Measurements from ENCODE around the gene MANSC4. TPM values are rescaled to one million over a fixed set of nuclear protein-coding genes. Genes with fewer than 3 reads are reported as not detected.
"Not testable (repeated sequence)": the region's sequence is repeated elsewhere in the genome, so short reads cannot be mapped to it uniquely, and the experiment has no call there.

The MANSC4 gene
- total RNA-seq, 1 donor: not detected

DNA sequence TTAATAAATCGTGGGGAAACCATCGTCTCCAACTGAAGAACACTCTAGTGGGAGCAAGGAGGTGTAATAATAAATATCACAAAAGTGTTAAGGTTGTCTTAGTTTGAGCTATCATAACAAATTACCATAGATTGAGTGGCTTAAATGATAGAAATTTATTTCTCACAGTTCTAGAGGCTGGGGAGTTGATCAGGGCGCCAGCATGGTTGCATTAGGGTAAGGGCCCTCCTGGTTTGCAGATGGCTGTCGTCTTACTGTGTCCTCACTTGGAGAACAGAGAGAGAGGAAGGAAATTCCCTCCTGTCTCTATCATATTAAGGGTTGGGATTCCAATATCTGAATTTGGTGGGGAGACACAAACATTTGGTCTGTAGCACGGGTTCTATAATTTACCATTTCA, 36.4 kb downstream of the MANSC4 start:
- H3K27ac ChIP-seq (ENCODE audit: low read depth, low read length): no peak overlapping the region
- H3K4me1 ChIP-seq (ENCODE audit: insufficient read depth, low read length): peaks cover 11% of the 10 kb centered on the region
- H2AFZ ChIP-seq (ENCODE audit: low read length): no peak overlapping the region
- peaks cover 3% of the 10 kb centered on the region for H3K79me2 ChIP-seq (ENCODE audit: insufficient read depth, low read length)
- no peak overlapping the region for H3K4me2 ChIP-seq (ENCODE audit: insufficient read depth, low read length)
- H3K36me3 ChIP-seq (ENCODE audit: insufficient read depth, low read length): peaks cover 13% of the 10 kb centered on the region
- DNase-seq (ENCODE audit: insufficient read length, low spot score, missing footprints): no peak
- H3K9me3 ChIP-seq (ENCODE audit: low read depth, low read length): no peaks in the 10 kb centered on the region
- TF ChIP-seq, protein P1, sequence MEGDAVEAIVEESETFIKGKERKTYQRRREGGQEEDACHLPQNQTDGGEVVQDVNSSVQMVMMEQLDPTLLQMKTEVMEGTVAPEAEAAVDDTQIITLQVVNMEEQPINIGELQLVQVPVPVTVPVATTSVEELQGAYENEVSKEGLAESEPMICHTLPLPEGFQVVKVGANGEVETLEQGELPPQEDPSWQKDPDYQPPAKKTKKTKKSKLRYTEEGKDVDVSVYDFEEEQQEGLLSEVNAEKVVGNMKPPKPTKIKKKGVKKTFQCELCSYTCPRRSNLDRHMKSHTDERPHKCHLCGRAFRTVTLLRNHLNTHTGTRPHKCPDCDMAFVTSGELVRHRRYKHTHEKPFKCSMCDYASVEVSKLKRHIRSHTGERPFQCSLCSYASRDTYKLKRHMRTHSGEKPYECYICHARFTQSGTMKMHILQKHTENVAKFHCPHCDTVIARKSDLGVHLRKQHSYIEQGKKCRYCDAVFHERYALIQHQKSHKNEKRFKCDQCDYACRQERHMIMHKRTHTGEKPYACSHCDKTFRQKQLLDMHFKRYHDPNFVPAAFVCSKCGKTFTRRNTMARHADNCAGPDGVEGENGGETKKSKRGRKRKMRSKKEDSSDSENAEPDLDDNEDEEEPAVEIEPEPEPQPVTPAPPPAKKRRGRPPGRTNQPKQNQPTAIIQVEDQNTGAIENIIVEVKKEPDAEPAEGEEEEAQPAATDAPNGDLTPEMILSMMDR (IDR thresholded peaks at IDR 0.05; ENCODE audit: extremely low read depth, low read depth, low read length): no peak
- no peak overlapping the region for H3K4me3 ChIP-seq (ENCODE audit: insufficient read depth, low read length)
- no peaks in the 10 kb centered on the region for H3K27me3 ChIP-seq (ENCODE audit: insufficient read depth, low read length)
- H4K20me1 ChIP-seq (ENCODE audit: insufficient read depth, low read length): no peaks in the 10 kb centered on the region

GRCh38 chr12:27734321-27734720, 45.7 kb downstream of the MANSC4 start:
- H3K27me3 ChIP-seq (ENCODE audit: insufficient read depth, low read length); H4K20me1 ChIP-seq (ENCODE audit: insufficient read depth, low read length); H3K4me3 ChIP-seq (ENCODE audit: insufficient read depth, low read length); H3K9me3 ChIP-seq (ENCODE audit: low read depth, low read length); H3K27ac ChIP-seq (ENCODE audit: low read depth, low read length); DNase-seq (ENCODE audit: insufficient read length, low spot score, missing footprints); H3K79me2 ChIP-seq (ENCODE audit: insufficient read depth, low read length); H3K4me2 ChIP-seq (ENCODE audit: insufficient read depth, low read length); H3K4me1 ChIP-seq (ENCODE audit: insufficient read depth, low read length); H2AFZ ChIP-seq (ENCODE audit: low read length): not testable (repeated sequence)
- peaks cover 48% of the 10 kb centered on the region for H3K36me3 ChIP-seq (ENCODE audit: insufficient read depth, low read length)

- TF ChIP-seq, protein P1 (IDR thresholded peaks at IDR 0.05; ENCODE audit: extremely low read depth, low read depth, low read length): no peak
- DNase-seq (ENCODE audit: insufficient read length, low spot score, missing footprints): no peak
These were observed 46.2 kb downstream of the MANSC4 start for GRCh38 chr12:27733791-27734190.

GRCh38 chr12:27733052-27733656, 46.9 kb downstream of the MANSC4 start:
- DNase-seq (ENCODE audit: insufficient read length, low spot score, missing footprints): no peak
- no peaks in the 10 kb centered on the region for H3K9me3 ChIP-seq (ENCODE audit: low read depth, low read length)
- no peaks in the 10 kb centered on the region for H4K20me1 ChIP-seq (ENCODE audit: insufficient read depth, low read length)
- H3K36me3 ChIP-seq (ENCODE audit: insufficient read depth, low read length): peaks cover 36% of the 10 kb centered on the region
- no peaks in the 10 kb centered on the region for H3K79me2 ChIP-seq (ENCODE audit: insufficient read depth, low read length)
- H2AFZ ChIP-seq (ENCODE audit: low read length): no peak overlapping the region
- H3K27me3 ChIP-seq (ENCODE audit: insufficient read depth, low read length): no peaks in the 10 kb centered on the region
- H3K4me2 ChIP-seq (ENCODE audit: insufficient read depth, low read length): no peak overlapping the region
- TF ChIP-seq, protein P1 (IDR thresholded peaks at IDR 0.05; ENCODE audit: extremely low read depth, low read depth, low read length): peak; percentile 89
- H3K4me1 ChIP-seq (ENCODE audit: insufficient read depth, low read length): no peaks in the 10 kb centered on the region
- H3K4me3 ChIP-seq (ENCODE audit: insufficient read depth, low read length): no peak overlapping the region
- no peak overlapping the region for H3K27ac ChIP-seq (ENCODE audit: low read depth, low read length)

More at GRCh38 chr12:27733791-27734190, 46.2 kb downstream of the MANSC4 start:
- H3K9me3 ChIP-seq (ENCODE audit: low read depth, low read length): no peaks in the 10 kb centered on the region
- H3K27ac ChIP-seq (ENCODE audit: low read depth, low read length): no peak overlapping the region
- H3K4me1 ChIP-seq (ENCODE audit: insufficient read depth, low read length): no peaks in the 10 kb centered on the region
- H3K27me3 ChIP-seq (ENCODE audit: insufficient read depth, low read length): no peaks in the 10 kb centered on the region
- H4K20me1 ChIP-seq (ENCODE audit: insufficient read depth, low read length): no peaks in the 10 kb centered on the region
- H2AFZ ChIP-seq (ENCODE audit: low read length): no peak overlapping the region
- H3K4me3 ChIP-seq (ENCODE audit: insufficient read depth, low read length): no peak overlapping the region
- H3K79me2 ChIP-seq (ENCODE audit: insufficient read depth, low read length): no peaks in the 10 kb centered on the region
- no peak overlapping the region for H3K4me2 ChIP-seq (ENCODE audit: insufficient read depth, low read length)
- H3K36me3 ChIP-seq (ENCODE audit: insufficient read depth, low read length): peaks cover 43% of the 10 kb centered on the region
